ENCODE results near the gene ECE1.

The ECE1 gene

DNA sequence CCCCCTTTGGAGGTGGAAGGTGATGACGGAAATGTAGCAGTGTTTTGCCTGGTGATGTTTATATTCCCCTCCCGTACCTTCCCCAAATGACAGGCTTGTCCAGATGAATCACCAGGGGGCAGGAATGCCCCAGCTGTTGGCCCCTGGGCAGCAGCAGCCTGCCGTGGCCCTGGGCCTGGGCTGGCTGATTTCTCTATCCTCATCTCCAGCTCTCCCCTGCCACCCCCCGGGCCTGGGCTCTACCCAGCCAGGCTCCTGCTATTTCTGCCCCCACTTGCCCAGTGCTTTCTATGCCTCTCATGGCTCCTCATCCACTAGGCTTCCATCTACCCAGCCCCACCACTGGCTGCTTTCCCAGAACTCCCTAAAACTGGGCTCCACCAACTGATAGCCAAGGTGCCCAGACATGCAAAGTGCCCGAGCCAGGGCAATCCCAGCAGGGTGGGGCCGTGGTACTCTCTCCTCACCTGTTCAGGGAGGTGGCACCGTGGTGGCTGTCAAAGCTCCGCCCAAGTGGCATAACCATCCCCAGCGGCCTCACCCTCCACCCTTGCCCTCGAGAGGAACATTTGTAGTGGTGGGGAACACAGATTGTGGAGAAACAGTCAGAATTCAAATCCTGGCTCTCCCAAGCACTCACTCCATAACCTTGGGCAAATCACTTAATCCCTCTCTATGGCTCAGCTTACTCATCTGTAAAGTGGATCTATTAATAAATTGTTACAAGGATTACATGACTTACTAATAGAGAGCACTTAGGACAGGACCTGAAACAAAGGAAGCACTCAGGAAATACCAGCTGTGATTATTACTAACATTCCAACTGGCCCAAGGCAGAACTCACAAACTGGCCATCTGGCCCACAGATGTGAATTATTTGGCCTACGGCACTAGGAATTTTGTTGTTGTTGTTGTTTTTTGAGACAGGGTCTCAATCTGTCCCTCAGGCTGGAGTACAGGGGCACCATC is 12.8 kb upstream of the ECE1 start:
- TF ChIP-seq, protein P1, sequence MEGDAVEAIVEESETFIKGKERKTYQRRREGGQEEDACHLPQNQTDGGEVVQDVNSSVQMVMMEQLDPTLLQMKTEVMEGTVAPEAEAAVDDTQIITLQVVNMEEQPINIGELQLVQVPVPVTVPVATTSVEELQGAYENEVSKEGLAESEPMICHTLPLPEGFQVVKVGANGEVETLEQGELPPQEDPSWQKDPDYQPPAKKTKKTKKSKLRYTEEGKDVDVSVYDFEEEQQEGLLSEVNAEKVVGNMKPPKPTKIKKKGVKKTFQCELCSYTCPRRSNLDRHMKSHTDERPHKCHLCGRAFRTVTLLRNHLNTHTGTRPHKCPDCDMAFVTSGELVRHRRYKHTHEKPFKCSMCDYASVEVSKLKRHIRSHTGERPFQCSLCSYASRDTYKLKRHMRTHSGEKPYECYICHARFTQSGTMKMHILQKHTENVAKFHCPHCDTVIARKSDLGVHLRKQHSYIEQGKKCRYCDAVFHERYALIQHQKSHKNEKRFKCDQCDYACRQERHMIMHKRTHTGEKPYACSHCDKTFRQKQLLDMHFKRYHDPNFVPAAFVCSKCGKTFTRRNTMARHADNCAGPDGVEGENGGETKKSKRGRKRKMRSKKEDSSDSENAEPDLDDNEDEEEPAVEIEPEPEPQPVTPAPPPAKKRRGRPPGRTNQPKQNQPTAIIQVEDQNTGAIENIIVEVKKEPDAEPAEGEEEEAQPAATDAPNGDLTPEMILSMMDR (IDR thresholded peaks at IDR 0.05): no peak

DNA sequence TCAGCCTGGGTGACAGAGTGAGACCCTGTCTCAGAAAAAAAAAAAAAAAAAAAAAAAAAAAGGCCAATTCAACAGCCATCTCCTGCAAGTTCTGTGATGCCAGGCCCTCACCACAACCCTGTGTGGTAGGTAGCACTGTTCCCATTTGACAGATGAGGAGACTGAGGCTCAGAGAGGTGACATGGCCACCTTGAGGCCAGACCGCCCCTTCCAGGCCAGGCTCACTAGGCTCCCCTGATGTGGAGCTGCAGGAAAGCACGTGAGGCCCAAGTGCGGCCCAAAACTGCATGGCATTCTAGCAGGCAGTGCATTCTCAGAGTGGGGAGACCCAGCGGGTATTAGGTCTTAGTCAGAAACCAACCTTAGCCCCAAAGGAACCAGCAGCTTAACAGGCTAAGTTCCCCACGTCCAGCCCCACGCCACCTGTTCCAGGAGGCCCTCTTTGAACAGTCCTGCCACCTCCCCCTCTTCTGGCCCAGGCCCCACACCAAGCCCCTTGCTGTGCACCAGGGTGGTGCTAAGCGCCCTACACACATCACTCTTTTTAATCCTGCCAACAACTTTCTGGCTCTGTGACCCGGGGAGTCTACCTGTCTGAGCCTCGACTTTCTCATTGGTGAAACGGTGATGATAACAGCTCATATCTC is 11.7 kb upstream of the ECE1 start:
- TF ChIP-seq, protein P1 (IDR thresholded peaks at IDR 0.05): no peak

DNA sequence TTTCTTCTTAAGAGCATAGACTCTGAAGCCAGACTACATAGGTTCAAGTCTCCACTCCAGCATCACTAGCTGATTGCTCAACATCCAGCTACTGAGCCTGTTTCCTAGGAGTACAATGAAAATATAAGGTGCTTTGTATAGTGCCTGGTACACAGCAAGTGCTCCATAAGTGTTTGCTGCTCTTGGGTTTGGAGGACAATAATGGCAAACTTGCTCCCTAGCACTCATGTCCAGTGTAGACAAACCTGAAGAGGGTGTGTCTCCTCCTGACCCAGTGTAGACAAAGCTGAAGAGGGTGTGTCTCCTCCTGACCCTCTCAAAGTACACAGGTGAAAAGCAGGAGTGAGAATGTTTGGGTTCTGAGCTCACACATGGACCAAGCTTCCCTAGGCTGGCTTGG is 10.5 kb upstream of the ECE1 start:
- TF ChIP-seq, protein P1 (IDR thresholded peaks at IDR 0.05): no peak

DNA sequence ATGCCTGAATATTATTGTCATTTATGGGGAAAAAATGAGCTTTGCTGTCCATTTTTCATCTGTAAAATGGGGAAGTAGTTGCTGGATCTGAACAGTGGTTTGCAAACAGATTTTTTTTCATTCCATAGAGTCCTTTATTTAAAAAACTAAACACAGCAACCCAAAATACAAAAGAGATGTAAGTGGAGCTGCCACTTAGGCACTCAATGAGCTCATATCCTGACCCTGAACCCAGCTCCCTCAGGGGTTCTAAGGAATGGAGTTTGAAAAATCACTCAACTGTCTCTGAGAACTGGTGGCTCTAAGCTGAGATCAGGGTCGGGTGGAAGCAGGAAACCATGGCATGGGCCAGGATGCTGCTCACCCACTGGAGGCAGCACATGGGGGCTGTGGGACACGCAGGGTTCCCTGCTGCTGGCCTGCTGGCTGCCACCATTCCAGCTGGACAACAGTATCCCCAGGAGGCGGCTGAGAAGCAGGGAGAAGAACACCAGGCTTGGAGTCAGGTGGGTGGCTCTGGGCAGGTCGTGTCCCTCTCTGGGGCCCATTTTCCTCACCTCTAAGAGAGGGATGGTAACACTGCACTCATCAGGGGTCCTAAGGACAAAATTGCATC is 9.6 kb upstream of the ECE1 start:
- TF ChIP-seq, protein P1 (IDR thresholded peaks at IDR 0.05): no peak

DNA sequence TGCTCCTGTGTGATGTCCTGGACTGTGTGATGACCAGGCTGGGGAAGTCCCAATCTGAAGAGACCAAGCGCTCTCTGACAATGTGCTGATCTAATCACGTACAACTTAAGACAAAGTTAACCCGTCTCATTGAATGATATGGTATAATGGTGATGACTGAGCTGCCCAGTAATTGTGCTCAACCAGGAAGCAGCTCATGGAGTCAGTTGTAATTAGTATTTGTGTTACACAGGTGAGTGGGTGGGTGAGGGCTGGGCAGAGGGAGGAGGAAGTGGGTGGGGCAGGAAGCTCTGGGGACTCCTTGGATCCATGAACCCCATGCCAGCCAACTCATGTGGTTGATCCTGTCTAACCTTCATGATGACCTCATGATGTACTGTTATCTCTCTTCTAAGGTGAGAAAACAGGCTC is 8.7 kb upstream of the ECE1 start:
- TF ChIP-seq, protein P1 (IDR thresholded peaks at IDR 0.05): no peak

DNA sequence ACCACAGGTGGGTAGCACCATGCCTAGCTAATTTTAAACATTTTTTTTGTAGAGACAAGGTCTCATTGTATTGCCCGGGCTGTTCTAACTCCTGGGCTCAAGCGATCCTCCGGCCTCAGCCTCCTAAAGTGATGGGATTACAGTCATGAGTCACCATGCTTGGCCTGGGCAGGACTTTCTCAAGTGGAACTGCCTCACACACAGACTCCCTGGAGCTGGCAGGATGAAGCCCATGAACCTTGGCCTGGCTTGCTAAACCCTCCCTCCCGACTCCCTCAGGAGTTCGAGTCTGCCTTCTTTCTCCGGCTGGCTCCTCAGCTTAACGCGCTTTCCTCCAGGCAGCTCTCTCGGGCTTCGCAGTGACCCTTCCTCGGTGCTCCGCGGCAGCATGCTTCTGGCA is 7.7 kb upstream of the ECE1 start:
- TF ChIP-seq, protein P1 (IDR thresholded peaks at IDR 0.05): no peak

DNA sequence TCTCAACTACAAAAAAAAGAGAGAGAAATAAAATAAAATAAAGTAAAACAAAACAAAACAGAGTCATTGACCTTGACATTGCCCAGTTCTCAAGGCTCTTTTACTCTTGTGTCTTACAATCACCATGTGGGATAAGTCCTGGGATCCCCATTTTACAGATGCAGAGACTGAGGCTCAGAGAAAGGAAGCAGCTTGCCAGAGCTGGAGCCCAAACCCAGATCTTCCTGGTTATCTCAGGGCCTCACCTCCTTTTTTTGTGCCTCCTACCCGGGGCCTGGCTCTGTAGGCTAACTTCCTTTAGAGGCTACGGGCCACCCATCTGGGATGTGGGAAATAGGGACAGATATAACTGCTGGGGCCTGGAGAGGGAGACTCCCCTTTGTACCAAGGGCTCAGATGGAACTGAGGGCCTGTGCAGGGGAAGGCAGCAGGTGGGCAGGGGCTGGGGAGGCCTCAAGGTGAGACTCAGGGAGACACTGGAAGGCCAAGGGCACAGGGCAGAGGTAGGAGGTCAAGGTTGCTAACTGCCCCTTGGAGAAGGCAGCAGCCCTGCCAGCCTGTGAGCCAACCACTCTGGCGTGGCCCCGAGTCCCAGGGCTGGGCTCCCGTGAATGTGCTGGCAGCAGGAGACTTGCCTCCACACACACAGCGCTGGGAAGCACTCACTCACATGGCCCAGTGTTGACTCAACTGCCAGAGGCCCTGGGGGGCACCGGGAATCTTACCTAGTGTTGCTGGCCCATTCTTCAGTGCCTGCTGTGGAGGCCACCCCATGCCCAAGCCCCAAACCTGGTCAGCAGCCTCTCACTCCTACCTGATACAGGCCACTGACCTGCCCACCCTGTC is 6.5 kb upstream of the ECE1 start:
- TF ChIP-seq, protein P1 (IDR thresholded peaks at IDR 0.05): no peak
